Measurements from ENCODE around the gene INSC.
"Not testable (repeated sequence)": the region's sequence is repeated elsewhere in the genome, so short reads cannot be mapped to it uniquely, and the experiment has no call there.

INSC gene

GRCh38 chr11:15114501-15115475, at the start of gene INSC:
Gene INSC, plus strand, starts transcription at chr11:15114923. Its CDS starts 34,252 bp downstream, at chr11:15149175.
- Histone ChIP-seq H3K27ac (peak within 1 kb of the TSS in 1 of 21 experiments; percentile 6), H3K4me3 (peak within 1 kb of the TSS in 1 of 7 experiments; percentile 15)

GRCh38 chr11:15069751-15070150, 45.0 kb upstream of the INSC start:
- not testable (repeated sequence) for H3K27ac ChIP-seq, H3K4me3 ChIP-seq

GRCh38 chr11:15071556-15072255, 43.0 kb upstream of the INSC start:
- Histone ChIP-seq H3K27ac (no peak overlapping the region), H3K4me3 (no peak overlapping the region)

- H3K4me3 ChIP-seq = no peak overlapping the region
These were observed 42.1 kb upstream of the INSC start for GRCh38 chr11:15072551-15073143.

GRCh38 chr11:15073361-15074205, 41.1 kb upstream of the INSC start, which contains the start of gene CALCB:
Gene CALCB, plus strand, starts transcription at chr11:15073593. Its CDS starts 1,126 bp downstream, at chr11:15074719.
- Histone ChIP-seq H3K27ac (no peak within 1 kb of the TSS), H3K4me3 (peak within 1 kb of the TSS in 2 of 7 experiments; percentile 7 to 27)

More at GRCh38 chr11:15072551-15073143, 42.1 kb upstream of the INSC start:
- no peak overlapping the region for H3K27ac ChIP-seq

- Histone ChIP-seq H3K4me3 (peak overlapping the region in 2 of 7 experiments; percentile 7 to 27), H3K27ac (no peak overlapping the region)
These were observed 40.2 kb upstream of the INSC start for GRCh38 chr11:15074206-15075161.

GRCh38 chr11:15075162-15075526, 39.6 kb upstream of the INSC start:
- no peak overlapping the region for H3K4me3 ChIP-seq
- H3K27ac ChIP-seq = no peak overlapping the region

- Histone ChIP-seq H3K4me3 (no peak overlapping the region), H3K27ac (no peak overlapping the region)
These were observed 23.5 kb upstream of the INSC start for GRCh38 chr11:15091175-15091574.

- Histone ChIP-seq H3K27ac (no peak overlapping the region), H3K4me3 (no peak overlapping the region)
These were observed 23.1 kb upstream of the INSC start for GRCh38 chr11:15091625-15092024.

- no peak overlapping the region for H3K27ac ChIP-seq
These were observed 21.3 kb upstream of the INSC start for GRCh38 chr11:15093432-15093831.

GRCh38 chr11:15095736-15096228, 18.9 kb upstream of the INSC start:
- no peak overlapping the region for H3K27ac ChIP-seq
- no peak overlapping the region for H3K4me3 ChIP-seq

More at GRCh38 chr11:15093432-15093831, 21.3 kb upstream of the INSC start:
- no peak overlapping the region for H3K4me3 ChIP-seq

- Histone ChIP-seq H3K27ac (no peak overlapping the region), H3K4me3 (no peak overlapping the region)
These were observed 17.3 kb upstream of the INSC start for GRCh38 chr11:15097411-15097810.

GRCh38 chr11:15099267-15099666, 15.5 kb upstream of the INSC start:
- H3K27ac ChIP-seq = no peak overlapping the region

GRCh38 chr11:15101072-15101709, 13.5 kb upstream of the INSC start:
- Histone ChIP-seq H3K4me3 (no peak overlapping the region), H3K27ac (no peak overlapping the region)

More at GRCh38 chr11:15099267-15099666, 15.5 kb upstream of the INSC start:
- no peak overlapping the region for H3K4me3 ChIP-seq

GRCh38 chr11:15104166-15104565, 10.6 kb upstream of the INSC start:
- Histone ChIP-seq H3K4me3 (no peak overlapping the region), H3K27ac (no peak overlapping the region)

GRCh38 chr11:15106201-15106965, 8.3 kb upstream of the INSC start:
- no peak overlapping the region for H3K4me3 ChIP-seq
- no peak overlapping the region for H3K27ac ChIP-seq
